GM18909 (cell line): ENCODE measurements around the gene BCAS1.

Experiments used
- ATAC-seq: cut with Tn5 transposase; IDR thresholded peaks from one replicate; pipeline ENCODE4 v1.9.1; 2021; ENCODE audit warnings: mild to moderate bottlenecking; ENCODE audit not compliant: unreplicated experiment, poor library complexity

BCAS1 gene

GRCh38 chr20:54103762-54104600, 33.6 kb upstream of the BCAS1 start:
- no peak for ATAC-seq

GRCh38 chr20:54103067-54103761, 32.8 kb upstream of the BCAS1 start:
- ATAC-seq = peak; percentile 81

DNA sequence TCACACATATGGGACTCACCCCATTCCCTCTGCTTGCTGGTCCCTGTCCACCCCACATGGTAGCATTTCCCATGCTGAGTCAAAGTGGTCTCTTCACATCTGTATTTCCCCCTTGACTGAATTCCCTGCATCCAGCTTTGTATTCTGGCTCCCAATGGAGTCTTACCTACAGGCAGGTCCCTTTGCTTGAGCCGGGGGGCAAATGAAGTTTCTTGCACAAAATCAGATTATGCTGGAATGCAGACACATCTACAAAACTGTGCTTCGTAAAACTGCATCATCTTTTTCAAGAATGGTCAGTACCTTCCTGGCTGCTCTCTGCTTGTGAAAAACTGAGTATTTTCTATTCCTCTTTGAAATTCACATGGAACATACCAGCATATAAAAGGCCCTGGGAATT, 32.1 kb upstream of the BCAS1 start:
- ATAC-seq = no peak

GRCh38 chr20:54100563-54100962, 30.2 kb upstream of the BCAS1 start:
- no peak for ATAC-seq

DNA sequence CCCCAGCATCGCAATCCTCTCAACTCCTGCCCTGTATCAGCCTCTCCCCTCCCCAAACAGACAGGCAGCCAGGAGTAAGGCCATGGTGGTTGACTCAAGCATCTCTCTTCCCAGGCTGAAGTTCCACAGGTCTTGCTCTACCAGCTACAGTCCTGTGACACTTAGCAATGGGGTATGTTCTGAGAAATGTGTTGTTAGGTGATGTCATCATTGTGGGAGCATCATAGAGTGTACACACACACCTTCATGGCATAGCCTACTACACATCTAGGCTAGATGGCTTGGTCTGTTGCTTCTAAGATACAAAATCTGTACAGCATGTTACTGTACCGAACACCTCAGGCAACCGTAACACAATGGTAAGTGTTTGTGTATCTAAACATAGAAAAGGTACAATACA, 29.5 kb upstream of the BCAS1 start:
- no peak for ATAC-seq

- no peak for ATAC-seq
These were observed 27.7 kb upstream of the BCAS1 start for GRCh38 chr20:54098047-54098446.

DNA sequence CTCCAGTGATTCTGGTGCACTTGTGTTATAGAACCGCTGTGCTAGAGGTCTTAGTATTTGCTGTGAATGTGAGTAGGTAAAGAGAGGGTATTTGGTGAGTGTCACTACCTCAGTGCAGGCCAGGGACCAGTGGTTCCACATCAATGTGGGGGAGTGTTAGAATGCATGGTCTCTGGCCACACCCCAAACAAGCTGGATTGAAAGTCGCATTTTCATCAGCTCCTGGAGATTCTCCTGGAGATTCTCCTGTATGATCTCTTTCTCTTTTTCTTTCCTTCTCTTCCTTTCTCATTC, 26.8 kb upstream of the BCAS1 start:
- ATAC-seq = no peak

- ATAC-seq = no peak
These were observed 25.4 kb upstream of the BCAS1 start for GRCh38 chr20:54095824-54096223.

DNA sequence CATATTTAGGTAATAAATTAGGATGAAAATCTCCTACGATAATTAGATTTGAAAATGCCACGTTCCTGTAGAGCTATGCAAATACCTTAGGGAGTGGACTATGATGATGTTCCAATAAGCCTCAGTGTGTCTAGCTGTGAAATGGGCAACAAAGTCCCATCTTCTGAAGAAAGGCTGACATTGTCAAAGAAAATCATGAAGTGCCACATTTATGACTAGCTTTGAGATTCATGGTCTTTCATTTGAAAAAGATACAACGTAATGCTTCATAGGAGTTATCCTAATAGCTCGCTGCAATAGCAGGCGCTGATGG, 23.8 kb upstream of the BCAS1 start:
- ATAC-seq = no peak

DNA sequence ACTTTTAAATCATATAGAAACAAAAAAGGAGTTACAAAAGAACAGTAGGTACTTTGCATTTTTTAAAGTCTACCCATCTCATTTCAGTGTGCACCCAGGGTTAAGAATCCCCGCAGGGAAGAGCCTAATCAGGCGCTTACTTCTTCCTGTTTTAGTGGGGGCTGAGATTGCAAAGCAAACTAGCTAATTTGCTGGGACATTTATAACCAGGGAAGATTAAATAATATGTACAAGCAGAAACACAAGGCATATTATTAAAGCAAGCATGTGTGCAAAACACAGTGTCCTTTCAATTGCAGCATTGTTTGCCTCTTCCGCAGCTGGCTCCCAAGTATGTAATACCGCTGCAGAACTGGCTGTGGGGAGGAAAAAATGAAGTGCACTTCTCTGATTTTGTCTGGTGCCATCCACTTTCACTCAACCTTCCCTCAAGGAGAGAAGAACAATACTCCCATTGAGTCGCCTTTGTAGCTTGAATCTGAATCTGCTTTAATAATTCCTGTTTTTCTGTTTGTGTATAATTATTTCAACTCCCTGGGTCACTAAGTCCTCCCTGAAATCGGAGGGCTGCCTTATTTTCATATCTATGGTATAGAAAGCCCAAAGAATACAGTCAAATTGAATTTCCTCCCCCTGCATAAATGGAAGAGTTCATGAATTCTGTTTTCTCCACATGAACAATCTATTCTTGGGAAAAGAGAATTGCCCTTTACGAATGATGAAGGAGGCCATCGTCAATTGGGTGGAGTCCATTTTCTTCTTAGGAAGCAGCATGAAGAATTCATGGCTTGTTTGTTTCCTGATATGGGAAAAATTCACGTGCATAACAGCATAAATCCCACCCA, 23.3 kb upstream of the BCAS1 start:
- ATAC-seq = no peak

GRCh38 chr20:54092021-54092420, 21.6 kb upstream of the BCAS1 start:
- no peak for ATAC-seq

DNA sequence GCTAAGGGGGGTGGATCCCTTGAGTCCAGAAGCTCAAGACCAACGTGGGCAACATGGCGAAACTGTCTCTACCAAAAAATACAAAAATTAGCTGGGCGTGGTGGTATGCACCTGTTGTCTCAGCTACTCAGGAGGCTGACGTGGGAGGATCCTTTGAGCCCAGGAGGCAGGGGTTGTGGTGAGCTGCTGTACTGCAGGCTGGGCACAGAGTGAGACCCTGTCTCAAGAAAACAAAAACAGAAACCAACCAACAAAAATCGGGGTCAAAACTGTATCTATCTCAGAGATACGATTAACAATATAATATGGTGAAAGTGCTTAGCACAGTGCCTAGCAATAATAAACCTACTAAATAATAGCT, 20.7 kb upstream of the BCAS1 start:
- no peak for ATAC-seq

GRCh38 chr20:54090230-54091119, 20.1 kb upstream of the BCAS1 start:
- no peak for ATAC-seq

GRCh38 chr20:54088430-54088829, 18.0 kb upstream of the BCAS1 start:
- ATAC-seq = no peak

GRCh38 chr20:54086507-54087039, 16.2 kb upstream of the BCAS1 start:
- ATAC-seq = no peak

- ATAC-seq = no peak
These were observed 15.5 kb upstream of the BCAS1 start for GRCh38 chr20:54085910-54086309.

- no peak for ATAC-seq
These were observed 15.0 kb upstream of the BCAS1 start for GRCh38 chr20:54085425-54085824.

GRCh38 chr20:54084727-54085388, 14.5 kb upstream of the BCAS1 start:
- no peak for ATAC-seq

GRCh38 chr20:54084193-54084592, 13.8 kb upstream of the BCAS1 start:
- ATAC-seq = no peak

DNA sequence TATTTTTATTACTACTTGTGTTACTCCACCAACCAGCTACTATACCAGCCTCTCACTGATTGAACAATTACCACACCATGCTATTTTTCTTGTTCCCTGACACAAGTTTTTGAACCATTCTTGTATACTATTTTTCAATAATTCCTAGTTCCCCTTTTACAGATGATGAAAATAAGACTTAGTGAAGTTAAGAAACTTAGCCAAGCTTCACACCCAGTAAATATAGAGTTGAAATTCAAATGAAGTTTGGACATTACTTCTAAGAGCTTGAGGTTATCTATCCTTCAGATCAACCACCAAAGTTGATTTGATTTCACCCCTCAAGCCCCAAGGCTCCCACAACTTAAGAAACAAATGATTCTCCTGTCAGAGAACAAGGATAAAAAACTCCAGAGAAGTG, 13.1 kb upstream of the BCAS1 start:
- peak; percentile 74 for ATAC-seq
